MCF 10A (cell line): ENCODE data around the gene MVD. TPM values are rescaled to one million over a fixed set of nuclear protein-coding genes. Genes with fewer than 3 reads are reported as not detected.

Source experiments
- BruUV-seq: library from RNA; stranded (reverse); fragments of 400-500 nt; replicated peaks from 2 replicates; lab custom pipeline; 2021; lab: Mats Ljungman, UMichigan
- CTCF ChIA-PET: fragments of 300-600 bp; sonication (Branson Sonifier 250); formaldehyde crosslinking; extraction: SDS; loops from one replicate; lab custom pipeline; 2021; ENCODE audit warnings: antibody characterized with exemption, inconsistent platforms; lab: Yijun Ruan, JAX
- POLR2A ChIA-PET: fragments of 300-600, 350-650 bp; sonication (Branson Sonifier 250); formaldehyde crosslinking; extraction: SDS; loops from one replicate; lab custom pipeline; 2020; ENCODE audit warnings: antibody characterized with exemption, inconsistent platforms; lab: Yijun Ruan, JAX
- DNase-seq: peaks from one replicate; pipeline ENCODE4 v3.0.0-alpha.2; 2018; ENCODE audit not compliant: unreplicated experiment
- H3K27ac Mint-ChIP-seq: one replicate; pipeline ENCODE4 v1.8.0; 2022; ENCODE audit warnings: mild to moderate bottlenecking, low read depth, mixed read lengths; ENCODE audit not compliant: unreplicated experiment
- H3K27me3 Mint-ChIP-seq: one replicate; pipeline ENCODE4 v1.8.0; 2022; ENCODE audit warnings: mixed read lengths; ENCODE audit not compliant: insufficient read depth, unreplicated experiment
- H3K36me3 Mint-ChIP-seq: one replicate; pipeline ENCODE4 v1.8.0; 2022; ENCODE audit warnings: mild to moderate bottlenecking, moderate library complexity, mixed read lengths; ENCODE audit not compliant: insufficient read depth, unreplicated experiment
- H3K4me1 Mint-ChIP-seq: one replicate; pipeline ENCODE4 v1.8.0; 2022; ENCODE audit warnings: mixed read lengths; ENCODE audit not compliant: insufficient read depth, unreplicated experiment
- H3K4me3 Mint-ChIP-seq: one replicate; pipeline ENCODE4 v1.8.0; 2022; ENCODE audit warnings: mild to moderate bottlenecking, moderate library complexity, mixed read lengths; ENCODE audit not compliant: unreplicated experiment
- H3K9me3 Mint-ChIP-seq: one replicate; pipeline ENCODE4 v1.8.0; 2022; ENCODE audit warnings: mixed read lengths; ENCODE audit not compliant: unreplicated experiment
- CTCF ChIP-seq: fragments of 200-600 bp; IDR thresholded peaks from one replicate; pipeline ENCODE4 v1.8.0; 2022; ENCODE audit warnings: antibody characterized with exemption, mild to moderate bottlenecking; ENCODE audit not compliant: unreplicated experiment
- intact Hi-C: fragments of 100-400 bp; cut with micrococcal nuclease; formaldehyde crosslinking; loops from 2 replicates; pipeline ENCODE4 v1.14.1; 2022
- total RNA-seq: library from RNA; stranded (reverse); gene quantifications from 2 replicates; pipeline ENCODE4 v1.2.3, GENCODE V29; 2022

MVD gene
- total RNA-seq, 1 experiment from 2014 or later: 32.4 TPM

GRCh38 chr16:88646345-88647034 is 16.4 kb downstream of the MVD start:
- intact Hi-C loops: no loop called here
- Mint-ChIP-seq H3K4me3 (no peak overlapping the region), H3K36me3 (no peaks in the 10 kb centered on the region), H3K27me3 (no peaks in the 10 kb centered on the region), H3K9me3 (no peaks in the 10 kb centered on the region), H3K27ac (no peak overlapping the region), H3K4me1 (no peaks in the 10 kb centered on the region)
- ChIA-PET CTCF (no interaction called here), POLR2A (no interaction called here)
- no peak for TF ChIP-seq CTCF
- DNase-seq: no peak
- BruUV-seq: no TSS peak

- no peaks in the 10 kb centered on the region for H3K27me3 Mint-ChIP-seq
- DNase-seq: no peak
- no peaks in the 10 kb centered on the region for H3K9me3 Mint-ChIP-seq
- no peaks in the 10 kb centered on the region for H3K36me3 Mint-ChIP-seq
- ChIA-PET POLR2A (no interaction called here), CTCF (no interaction called here)
- no peak overlapping the region for H3K27ac Mint-ChIP-seq
- H3K4me3 Mint-ChIP-seq: no peak overlapping the region
- no TSS peak for BruUV-seq
- no peak for TF ChIP-seq CTCF
- intact Hi-C loops: no loop called here
- no peaks in the 10 kb centered on the region for H3K4me1 Mint-ChIP-seq
Measured at GRCh38 chr16:88645941-88646340, 16.9 kb downstream of the MVD start.

GRCh38 chr16:88645455-88645854 is 17.4 kb downstream of the MVD start:
- DNase-seq: no peak
- intact Hi-C loops: no loop called here
- Mint-ChIP-seq H3K4me1 (no peaks in the 10 kb centered on the region), H3K27me3 (peaks cover 3% of the 10 kb centered on the region), H3K9me3 (no peaks in the 10 kb centered on the region), H3K4me3 (no peak overlapping the region), H3K36me3 (no peaks in the 10 kb centered on the region), H3K27ac (no peak overlapping the region)
- POLR2A ChIA-PET: no interaction called here
- BruUV-seq: no TSS peak
- no peak for TF ChIP-seq CTCF
- CTCF ChIA-PET: no interaction called here

GRCh38 chr16:88643644-88643932 is 19.3 kb downstream of the MVD start:
- no peak overlapping the region for H3K27ac Mint-ChIP-seq
- TF ChIP-seq CTCF: no peak
- peaks cover 11% of the 10 kb centered on the region for H3K27me3 Mint-ChIP-seq
- CTCF ChIA-PET: no interaction called here
- H3K36me3 Mint-ChIP-seq: no peaks in the 10 kb centered on the region
- intact Hi-C loops: no loop called here
- POLR2A ChIA-PET: no interaction called here
- H3K9me3 Mint-ChIP-seq: no peaks in the 10 kb centered on the region
- BruUV-seq: no TSS peak
- no peak for DNase-seq
- no peak overlapping the region for H3K4me3 Mint-ChIP-seq
- no peaks in the 10 kb centered on the region for H3K4me1 Mint-ChIP-seq
